Vagina (tissue), 2 donors: ENCODE measurements around the gene WNT7A. TPM values are rescaled to one million over a fixed set of nuclear protein-coding genes. Genes with fewer than 3 reads are reported as not detected.

Experiments used
- DNase-seq, 2 donors: peaks; one replicate each; pipeline ENCODE4 v3.0.0-alpha.2; 2017; ENCODE audit errors: extremely low spot score in 2 of 2
- H3K27ac ChIP-seq: fragments of 200-600 bp; sonication (generic); one replicate; pipeline ENCODE4 v1.5.1; 2019
- H3K27me3 ChIP-seq: fragments of 200-600 bp; sonication (generic); one replicate; pipeline ENCODE4 v1.5.1; 2019
- H3K36me3 ChIP-seq, 2 donors: fragments of 200-600 bp; sonication (generic); one replicate each; pipeline ENCODE4 v1.5.1; 2017 to 2019
- H3K4me1 ChIP-seq: fragments of 200-600 bp; sonication (generic); one replicate; pipeline ENCODE4 v1.5.1; 2019
- H3K4me3 ChIP-seq, 2 donors: fragments of 200-600 bp; sonication (generic); 1 replicate in 1 of 2; 2 replicates in 1 of 2; pipeline ENCODE4 v1.5.1; 2016 to 2019
- H3K9me3 ChIP-seq: fragments of 200-600 bp; sonication (generic); one replicate; pipeline ENCODE4 v1.5.1; 2019
- CTCF ChIP-seq, 3 experiments: fragments of 450-650 bp in 2 of 3; fragments of 200-600 bp in 1 of 3; sonication (generic) in 1 of 3; IDR thresholded peaks; one replicate each; pipeline ENCODE4 v1.5.1; 2017 to 2019; ENCODE audit warnings: antibody characterized with exemption in 3 of 3, mild to moderate bottlenecking in 2 of 3, moderate library complexity in 2 of 3
- POLR2A ChIP-seq, 2 donors: fragments of 450-650 bp; IDR thresholded peaks; one replicate each; pipeline ENCODE4 v1.6.1; 2017; ENCODE audit warnings: antibody characterized with exemption in 2 of 2, mild to moderate bottlenecking in 2 of 2, moderate library complexity in 2 of 2
- POLR2AphosphoS5 ChIP-seq, 2 donors: sonication (generic); formaldehyde crosslinking; IDR thresholded peaks; one replicate each; pipeline ENCODE4 v1.9.0; 2017; ENCODE audit warnings: antibody characterized with exemption in 2 of 2, mild to moderate bottlenecking in 2 of 2, low read depth in 1 of 2; ENCODE audit not compliant: insufficient read depth in 1 of 2
- intact Hi-C: fragments of 100-400 bp; cut with DNase I; formaldehyde crosslinking; loops from one replicate; pipeline ENCODE4 v1.15.1; 2023
- total RNA-seq: library from RNA; depleted of rRNA; stranded (reverse); fragments of >200 nt; gene quantifications from one replicate; pipeline ENCODE4 v1.2.3, GENCODE V29; 2016

Gene WNT7A
- total RNA-seq, 1 donor from 2014 or later, result not detected

- no peaks in the 10 kb centered on the region for H3K27me3 ChIP-seq
- H3K4me1 ChIP-seq, result no peaks in the 10 kb centered on the region
- intact Hi-C loops, result no loop called here
- no peak overlapping the region for H3K27ac ChIP-seq
- no peak for DNase-seq
- no peaks in the 10 kb centered on the region for H3K9me3 ChIP-seq
- H3K36me3 ChIP-seq, result no peaks in the 10 kb centered on the region
- no peak for TF ChIP-seq POLR2AphosphoS5 (IDR thresholded peaks at IDR 0.05; ENCODE audit: insufficient read depth in 1 of 2, low read depth in 1 of 2)
- no peak for TF ChIP-seq CTCF (IDR thresholded peaks at IDR 0.05)
- no peak for TF ChIP-seq POLR2A (IDR thresholded peaks at IDR 0.05)
- H3K4me3 ChIP-seq, result no peak overlapping the region
Observed at GRCh38 chr3:13831386-13831996, 48.4 kb downstream of the WNT7A start.

- Histone ChIP-seq H3K4me1 (no peaks in the 10 kb centered on the region), H3K9me3 (no peaks in the 10 kb centered on the region), H3K36me3 (no peaks in the 10 kb centered on the region), H3K4me3 (no peak overlapping the region), H3K27me3 (no peaks in the 10 kb centered on the region), H3K27ac (no peak overlapping the region)
- TF ChIP-seq POLR2AphosphoS5 (IDR thresholded peaks at IDR 0.05; ENCODE audit: insufficient read depth in 1 of 2, low read depth in 1 of 2), result no peak
- TF ChIP-seq CTCF (IDR thresholded peaks at IDR 0.05), result no peak
- no peak for TF ChIP-seq POLR2A (IDR thresholded peaks at IDR 0.05)
- intact Hi-C loops, result no loop called here
- no peak for DNase-seq
Observed at GRCh38 chr3:13829311-13829710, 50.6 kb downstream of the WNT7A start.

GRCh38 chr3:13828501-13829265 lies 51.2 kb downstream of the WNT7A start:
- Histone ChIP-seq H3K9me3 (no peaks in the 10 kb centered on the region), H3K4me3 (no peak overlapping the region), H3K27me3 (no peaks in the 10 kb centered on the region), H3K27ac (no peak overlapping the region), H3K4me1 (no peaks in the 10 kb centered on the region), H3K36me3 (no peaks in the 10 kb centered on the region)
- intact Hi-C loops, result no loop called here
- TF ChIP-seq CTCF (IDR thresholded peaks at IDR 0.05) (no peak), POLR2AphosphoS5 (IDR thresholded peaks at IDR 0.05; ENCODE audit: insufficient read depth in 1 of 2, low read depth in 1 of 2) (no peak), POLR2A (IDR thresholded peaks at IDR 0.05) (no peak)
- DNase-seq, result no peak

- no peak for DNase-seq
- Histone ChIP-seq H3K9me3 (no peaks in the 10 kb centered on the region), H3K27me3 (no peaks in the 10 kb centered on the region), H3K4me3 (no peak overlapping the region), H3K4me1 (no peaks in the 10 kb centered on the region), H3K36me3 (no peaks in the 10 kb centered on the region), H3K27ac (no peak overlapping the region)
- TF ChIP-seq CTCF (IDR thresholded peaks at IDR 0.05) (no peak), POLR2A (IDR thresholded peaks at IDR 0.05) (no peak), POLR2AphosphoS5 (IDR thresholded peaks at IDR 0.05; ENCODE audit: insufficient read depth in 1 of 2, low read depth in 1 of 2) (no peak)
- intact Hi-C loops, result no loop called here
Observed at GRCh38 chr3:13827699-13828098, 52.2 kb downstream of the WNT7A start.

GRCh38 chr3:13827256-13827655 lies 52.6 kb downstream of the WNT7A start:
- no peak for TF ChIP-seq CTCF (IDR thresholded peaks at IDR 0.05)
- no peak for TF ChIP-seq POLR2AphosphoS5 (IDR thresholded peaks at IDR 0.05; ENCODE audit: insufficient read depth in 1 of 2, low read depth in 1 of 2)
- no peak for TF ChIP-seq POLR2A (IDR thresholded peaks at IDR 0.05)
- intact Hi-C loops, result no loop called here
- H3K4me1 ChIP-seq, result no peaks in the 10 kb centered on the region

More at GRCh38 chr3:13827256-13827655, 52.6 kb downstream of the WNT7A start:
- no peak overlapping the region for H3K27ac ChIP-seq
- H3K27me3 ChIP-seq, result no peaks in the 10 kb centered on the region
- H3K36me3 ChIP-seq, result no peaks in the 10 kb centered on the region
- no peak overlapping the region for H3K4me3 ChIP-seq
- no peak for DNase-seq
- H3K9me3 ChIP-seq, result no peaks in the 10 kb centered on the region
